HL-60 (cell line): ENCODE data around the gene WT1.

ENCODE experiments used
- DNase-seq, 2 experiments: peaks; one replicate each; pipeline ENCODE4 v3.0.0-alpha.2; 2010 to 2020; ENCODE audit warnings: low read depth in 1 of 2, low spot score in 1 of 2
- H3K27ac ChIP-seq: fragments of 250-450 bp; sonication (Bioruptor Pico); replicated peaks from 2 replicates; pipeline ENCODE4 v1.5.1; 2020; ENCODE audit warnings: mild to moderate bottlenecking, moderate library complexity
- H3K27me3 ChIP-seq: fragments of 250-450 bp; sonication (Bioruptor Pico); 2 replicates; pipeline ENCODE4 v1.5.1; 2021; ENCODE audit warnings: mild to moderate bottlenecking, moderate library complexity; ENCODE audit not compliant: insufficient read depth, poor library complexity, severe bottlenecking
- H3K4me3 ChIP-seq: replicated peaks from 2 replicates; pipeline ENCODE4 v1.5.1; 2011; ENCODE audit warnings: mild to moderate bottlenecking, control low read depth, low read length; ENCODE audit not compliant: insufficient read depth
- CTCF ChIP-seq: IDR thresholded peaks from one replicate; pipeline ENCODE4 v1.5.1; 2011; ENCODE audit warnings: low read length, control low read depth, inconsistent platforms; ENCODE audit not compliant: insufficient read depth
- GABPA ChIP-seq: IDR thresholded peaks from 2 replicates; pipeline ENCODE4 v1.6.1; 2012; ENCODE audit warnings: low read depth
- POLR2AphosphoS5 ChIP-seq: IDR thresholded peaks from 2 replicates; pipeline ENCODE4 v1.6.1; 2012; ENCODE audit warnings: low read depth
- REST ChIP-seq: IDR thresholded peaks from 2 replicates; pipeline ENCODE4 v1.6.1; 2012; ENCODE audit warnings: low read depth; ENCODE audit not compliant: insufficient replicate concordance
- SPI1 ChIP-seq: IDR thresholded peaks from 2 replicates; pipeline ENCODE4 v1.6.1; 2012; ENCODE audit warnings: low read depth, mild to moderate bottlenecking, borderline replicate concordance
- long read RNA-seq: library from polyadenylated mRNA; unstranded; transcript quantifications from one replicate; pipeline ENCODE4 v2.0.0, GENCODE V29; 2020

WT1 gene
- long read RNA-seq, transcript WT1-201 (10 exons, 3,122 nt) = major isoform, 6 of 28 reads
- long read RNA-seq, transcript WT1-204 (10 exons, 2,114 nt) = major isoform, 6 of 28 reads
- long read RNA-seq, partial matches to known transcripts = 1 of 28 reads
- long read RNA-seq, other reads (novel, unspliced or antisense) = 13 of 28 reads

GRCh38 chr11:32435511-32435941 is at the start of gene WT1:
TSS of gene WT1 (minus strand) at chr11:32435539.
- peak; percentile 61 to 77 for DNase-seq
- H3K27ac ChIP-seq = peak within 1 kb of the TSS; percentile 93
- H3K4me3 ChIP-seq = peak within 1 kb of the TSS; percentile 40
- no peaks in the 10 kb centered on the region for H3K27me3 ChIP-seq
- no peak for TF ChIP-seq CTCF
- no peak for TF ChIP-seq SPI1
- no peak for TF ChIP-seq GABPA
- no peak for TF ChIP-seq REST
- TF ChIP-seq POLR2AphosphoS5 = no peak

GRCh38 chr11:32479291-32479690 is 44.0 kb upstream of the WT1 start:
- TF ChIP-seq GABPA (no peak), SPI1 (no peak), POLR2AphosphoS5 (no peak), REST (no peak), CTCF (no peak)
- Histone ChIP-seq H3K4me3 (no peak overlapping the region), H3K27ac (no peak overlapping the region), H3K27me3 (no peaks in the 10 kb centered on the region)
- DNase-seq = no peak

- H3K4me3 ChIP-seq = no peak overlapping the region
- DNase-seq = no peak
- TF ChIP-seq POLR2AphosphoS5 (no peak), SPI1 (no peak), CTCF (no peak), REST (no peak), GABPA (no peak)
- no peaks in the 10 kb centered on the region for H3K27me3 ChIP-seq
- H3K27ac ChIP-seq = no peak overlapping the region
These were observed 43.0 kb upstream of the WT1 start for GRCh38 chr11:32478277-32478731.
